ENCODE data around the gene XKR3. TPM values are rescaled to one million over a fixed set of nuclear protein-coding genes. Genes with fewer than 3 reads are reported as not detected.

XKR3 gene
- total RNA-seq, 1 experiment from 2014 or later = not detected

DNA sequence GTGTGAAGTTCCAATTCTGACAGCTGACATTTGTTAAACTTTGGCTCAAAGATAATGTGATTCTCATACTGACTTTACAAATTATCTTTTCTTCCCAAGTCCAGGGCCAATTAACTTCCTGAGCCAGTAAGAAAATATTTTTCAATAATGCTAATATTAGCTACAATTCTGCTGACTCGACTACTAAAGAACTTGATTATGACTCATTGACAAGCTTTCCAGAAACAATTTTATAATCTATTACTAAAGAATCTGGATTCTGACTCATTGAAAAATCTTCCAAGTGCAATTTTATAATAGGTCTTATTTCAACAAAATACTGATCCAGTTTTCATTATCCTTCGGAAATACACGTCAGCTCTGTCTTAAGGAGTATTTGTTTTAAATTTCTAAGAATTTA is 12.9 kb upstream of the XKR3 start:
- Histone ChIP-seq H3K9ac (ENCODE audit: extremely low read depth, insufficient read length, low read length) (no peak overlapping the region), H3K27me3 (ENCODE audit: insufficient read depth, low read length) (no peaks in the 10 kb centered on the region), H3K79me1 (ENCODE audit: insufficient read depth, low read depth, low read length, poor library complexity, severe bottlenecking) (no peaks in the 10 kb centered on the region), H2BK12ac (ENCODE audit: insufficient read length, low read depth, low read length) (no peak overlapping the region), H3K4me2 (ENCODE audit: insufficient read depth, insufficient read length, low read length) (no peak overlapping the region), H3K27ac (ENCODE audit: insufficient read length, low read depth, low read length) (no peak overlapping the region), H2AFZ (ENCODE audit: low read length) (no peak overlapping the region), H3K23me2 (ENCODE audit: insufficient read length, low read depth, low read length, poor library complexity, severe bottlenecking) (no peaks in the 10 kb centered on the region), H3K4ac (ENCODE audit: low read depth, low read length) (no peak overlapping the region), H4K5ac (ENCODE audit: insufficient read length, low read depth, low read length) (no peak overlapping the region), H4K20me1 (ENCODE audit: control insufficient read depth, insufficient read depth, insufficient read length) (no peaks in the 10 kb centered on the region), H3K18ac (ENCODE audit: insufficient read length, low read depth, low read length) (no peak overlapping the region), H2BK15ac (ENCODE audit: low read depth, low read length) (no peak overlapping the region), H2AK5ac (ENCODE audit: insufficient read length, low read length) (no peak overlapping the region), H4K91ac (ENCODE audit: insufficient read length, low read depth, low read length) (no peak overlapping the region), H4K8ac (replicated peaks; ENCODE audit: insufficient read length, low read depth, low read length) (no peak overlapping the region), H2BK120ac (ENCODE audit: low read depth, low read length, poor library complexity, severe bottlenecking) (no peak overlapping the region), H2BK5ac (ENCODE audit: insufficient read length, low read length) (no peak overlapping the region), H3K56ac (ENCODE audit: insufficient read length, low read depth, low read length) (no peak overlapping the region), H3K79me2 (ENCODE audit: insufficient read depth, low read length) (no peaks in the 10 kb centered on the region), H3T11ph (ENCODE audit: low read length) (no peak overlapping the region), H3K14ac (ENCODE audit: insufficient read depth, low read length) (no peak overlapping the region), H3K23ac (ENCODE audit: insufficient read length, low read depth, low read length) (no peak overlapping the region), H3K4me1 (ENCODE audit: insufficient read depth, low read length) (no peaks in the 10 kb centered on the region), H3K9me3 (ENCODE audit: control insufficient read depth, low read depth, low read length) (no peaks in the 10 kb centered on the region), H2BK20ac (ENCODE audit: low read depth, low read length, poor library complexity, severe bottlenecking) (no peak overlapping the region)
- Mint-ChIP-seq H3K9me3 (peaks cover 62 to 67% of the 10 kb centered on the region in 2 experiments), H3K4me1 (no peaks in the 10 kb centered on the region), H3K4me3 (no peak overlapping the region), H3K27ac (no peak overlapping the region), H3K36me3 (ENCODE audit: insufficient read depth in 1 of 3, low read depth in 3 of 3) (no peaks in the 10 kb centered on the region), H3K27me3 (ENCODE audit: low read depth) (no peaks in the 10 kb centered on the region; the same call in none of the 2 replicates)
- no CpG with 5 or more reads among the region's 3 CpGs for WGBS (ENCODE audit: extremely low coverage, insufficient read length, low lambda C conversion rate)
- no peak for DNase-seq
- TF ChIP-seq, protein P1, sequence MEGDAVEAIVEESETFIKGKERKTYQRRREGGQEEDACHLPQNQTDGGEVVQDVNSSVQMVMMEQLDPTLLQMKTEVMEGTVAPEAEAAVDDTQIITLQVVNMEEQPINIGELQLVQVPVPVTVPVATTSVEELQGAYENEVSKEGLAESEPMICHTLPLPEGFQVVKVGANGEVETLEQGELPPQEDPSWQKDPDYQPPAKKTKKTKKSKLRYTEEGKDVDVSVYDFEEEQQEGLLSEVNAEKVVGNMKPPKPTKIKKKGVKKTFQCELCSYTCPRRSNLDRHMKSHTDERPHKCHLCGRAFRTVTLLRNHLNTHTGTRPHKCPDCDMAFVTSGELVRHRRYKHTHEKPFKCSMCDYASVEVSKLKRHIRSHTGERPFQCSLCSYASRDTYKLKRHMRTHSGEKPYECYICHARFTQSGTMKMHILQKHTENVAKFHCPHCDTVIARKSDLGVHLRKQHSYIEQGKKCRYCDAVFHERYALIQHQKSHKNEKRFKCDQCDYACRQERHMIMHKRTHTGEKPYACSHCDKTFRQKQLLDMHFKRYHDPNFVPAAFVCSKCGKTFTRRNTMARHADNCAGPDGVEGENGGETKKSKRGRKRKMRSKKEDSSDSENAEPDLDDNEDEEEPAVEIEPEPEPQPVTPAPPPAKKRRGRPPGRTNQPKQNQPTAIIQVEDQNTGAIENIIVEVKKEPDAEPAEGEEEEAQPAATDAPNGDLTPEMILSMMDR (conservative IDR thresholded peaks at IDR 0.05) = no peak

Measured in H9 (cell line).